DOHH2 (cell line): ENCODE data around the gene CTRB1.
"Not testable (repeated sequence)": the region's sequence is repeated elsewhere in the genome, so short reads cannot be mapped to it uniquely, and the experiment has no call there.

Source experiments
- H3F3A ChIP-seq: fragments of 200-600 bp; sonication (generic), shearing (Covaris generic); 2 replicates; pipeline ENCODE4 v1.6.0; 2016; ENCODE audit warnings: antibody characterized with exemption, mild to moderate bottlenecking; ENCODE audit not compliant: control insufficient read depth, insufficient read depth
- H3K27ac ChIP-seq: fragments of 200-600 bp; sonication (generic); 2 replicates; pipeline ENCODE4 v1.5.1; 2014; ENCODE audit warnings: low read depth, mild to moderate bottlenecking, low read length, moderate library complexity
- H3K27me3 ChIP-seq: fragments of 200-600 bp; sonication (generic); 2 replicates; pipeline ENCODE4 v1.6.1; 2014; ENCODE audit warnings: mild to moderate bottlenecking, low read length, mixed read lengths; ENCODE audit not compliant: control insufficient read depth
- H3K36me3 ChIP-seq: fragments of 200-600 bp; sonication (generic); 2 replicates; pipeline ENCODE4 v1.6.1; 2014; ENCODE audit warnings: mild to moderate bottlenecking, low read length, moderate library complexity, mixed read lengths; ENCODE audit not compliant: control insufficient read depth
- H3K4me1 ChIP-seq: fragments of 200-600 bp; sonication (generic); 2 replicates; pipeline ENCODE4 v1.6.1; 2014; ENCODE audit warnings: mild to moderate bottlenecking, low read length, mixed read lengths; ENCODE audit not compliant: control insufficient read depth
- H3K4me2 ChIP-seq: fragments of 200-600 bp; sonication (generic); 2 replicates; pipeline ENCODE4 v1.6.0; 2014; ENCODE audit warnings: mild to moderate bottlenecking, low read length, moderate library complexity
- H3K4me3 ChIP-seq: fragments of 200-600 bp; sonication (generic); 2 replicates; pipeline ENCODE4 v1.5.1; 2014; ENCODE audit warnings: mild to moderate bottlenecking, low read length, mixed read lengths
- H3K79me2 ChIP-seq: fragments of 200-600 bp; sonication (generic); 2 replicates; pipeline ENCODE4 v1.6.1; 2014; ENCODE audit warnings: mild to moderate bottlenecking, low read length, mixed read lengths; ENCODE audit not compliant: control insufficient read depth
- H3K9me2 ChIP-seq: fragments of 200-600 bp; sonication (generic); replicated peaks from 2 replicates; pipeline ENCODE4 v1.6.1; 2014; ENCODE audit warnings: mild to moderate bottlenecking, low read length, mixed read lengths; ENCODE audit not compliant: control insufficient read depth
- H3K9me3 ChIP-seq: fragments of 200-600 bp; sonication (generic); 2 replicates; pipeline ENCODE4 v1.6.1; 2014; ENCODE audit warnings: antibody characterized with exemption, low read length, mixed read lengths; ENCODE audit not compliant: control insufficient read depth, insufficient read depth
- H4K20me1 ChIP-seq: fragments of 200-600 bp; sonication (generic); 2 replicates; pipeline ENCODE4 v1.6.0; 2014; ENCODE audit warnings: low read depth, mild to moderate bottlenecking, antibody characterized with exemption, low read length, moderate library complexity; ENCODE audit not compliant: control insufficient read depth, insufficient read depth
- CTCF ChIP-seq: fragments of 200-600 bp; sonication (generic); IDR thresholded peaks from one replicate; pipeline ENCODE4 v1.5.1; 2014; ENCODE audit warnings: antibody characterized with exemption, mild to moderate bottlenecking, low read depth, low read length; ENCODE audit not compliant: poor library complexity, severe bottlenecking
- EZH2phosphoT487 ChIP-seq: fragments of 200-600 bp; sonication (generic); IDR thresholded peaks from 2 replicates; pipeline ENCODE4 v1.6.1; 2017; ENCODE audit warnings: borderline replicate concordance, mild to moderate bottlenecking, antibody characterized with exemption, low read length, moderate library complexity, mixed read lengths

Gene CTRB1

GRCh38 chr16:75241412-75241811, 22.6 kb downstream of the CTRB1 start:
- no peak for TF ChIP-seq CTCF
- no peak for TF ChIP-seq EZH2phosphoT487
- H3K4me1 ChIP-seq, result peaks cover 17% of the 10 kb centered on the region
- H3K27ac ChIP-seq, result no peak overlapping the region
- H3K36me3 ChIP-seq, result no peaks in the 10 kb centered on the region
- H3K4me2 ChIP-seq, result no peak overlapping the region
- no peaks in the 10 kb centered on the region for H3K9me2 ChIP-seq
- no peaks in the 10 kb centered on the region for H3K27me3 ChIP-seq
- no peaks in the 10 kb centered on the region for H4K20me1 ChIP-seq
- no peak overlapping the region for H3K4me3 ChIP-seq
- no peaks in the 10 kb centered on the region for H3F3A ChIP-seq
- H3K79me2 ChIP-seq, result no peaks in the 10 kb centered on the region; the same call in 1 of the 2 replicates
- no peaks in the 10 kb centered on the region for H3K9me3 ChIP-seq

- Histone ChIP-seq H3K27me3 (no peaks in the 10 kb centered on the region), H3F3A (no peaks in the 10 kb centered on the region), H4K20me1 (no peaks in the 10 kb centered on the region), H3K79me2 (no peaks in the 10 kb centered on the region; the same call in 1 of the 2 replicates), H3K9me3 (no peaks in the 10 kb centered on the region), H3K9me2 (no peaks in the 10 kb centered on the region), H3K4me3 (no peak overlapping the region), H3K4me1 (peaks cover 17% of the 10 kb centered on the region), H3K4me2 (no peak overlapping the region), H3K36me3 (no peaks in the 10 kb centered on the region), H3K27ac (no peak overlapping the region)
- TF ChIP-seq CTCF (no peak), EZH2phosphoT487 (no peak)
Measured at GRCh38 chr16:75241955-75242354, 23.2 kb downstream of the CTRB1 start.

- not testable (repeated sequence) for H3F3A ChIP-seq, H3K36me3 ChIP-seq, H3K27me3 ChIP-seq, H3K79me2 ChIP-seq, H4K20me1 ChIP-seq, H3K4me2 ChIP-seq, H3K27ac ChIP-seq, H3K9me3 ChIP-seq, H3K9me2 ChIP-seq, H3K4me3 ChIP-seq
- peaks cover 17% of the 10 kb centered on the region for H3K4me1 ChIP-seq
Measured at GRCh38 chr16:75242436-75243078, 23.8 kb downstream of the CTRB1 start.

- H3K27me3 ChIP-seq, result no peaks in the 10 kb centered on the region
- no peaks in the 10 kb centered on the region; the same call in 1 of the 2 replicates for H3K79me2 ChIP-seq
- no peak overlapping the region for H3K4me3 ChIP-seq
- no peaks in the 10 kb centered on the region for H3F3A ChIP-seq
- H3K27ac ChIP-seq, result no peak overlapping the region
- no peaks in the 10 kb centered on the region for H3K9me2 ChIP-seq
- H3K9me3 ChIP-seq, result no peaks in the 10 kb centered on the region
- H3K4me2 ChIP-seq, result no peak overlapping the region
- H3K4me1 ChIP-seq, result peaks cover 17% of the 10 kb centered on the region
- H4K20me1 ChIP-seq, result no peaks in the 10 kb centered on the region
- no peak for TF ChIP-seq EZH2phosphoT487
- no peak for TF ChIP-seq CTCF
- H3K36me3 ChIP-seq, result no peaks in the 10 kb centered on the region
Measured at GRCh38 chr16:75243667-75244224, 25.0 kb downstream of the CTRB1 start.
